A549 treated with RU486 at 1 μM for 4 hours (cell line): ENCODE results near the gene MRTO4. TPM values are rescaled to one million over a fixed set of nuclear protein-coding genes. Genes with fewer than 3 reads are reported as not detected.

ENCODE experiments used
- total RNA-seq: library from RNA; stranded (reverse); fragments of 200-300 nt; extraction: Qiagen RNA extraction; gene quantifications from 5 replicates; pipeline ENCODE4 v1.2.3, GENCODE V29; 2022; ENCODE audit warnings: low read depth

MRTO4 gene
- 69.5 to 77.2 TPM (median 70.8 TPM) in 5 replicates for total RNA-seq

DNA sequence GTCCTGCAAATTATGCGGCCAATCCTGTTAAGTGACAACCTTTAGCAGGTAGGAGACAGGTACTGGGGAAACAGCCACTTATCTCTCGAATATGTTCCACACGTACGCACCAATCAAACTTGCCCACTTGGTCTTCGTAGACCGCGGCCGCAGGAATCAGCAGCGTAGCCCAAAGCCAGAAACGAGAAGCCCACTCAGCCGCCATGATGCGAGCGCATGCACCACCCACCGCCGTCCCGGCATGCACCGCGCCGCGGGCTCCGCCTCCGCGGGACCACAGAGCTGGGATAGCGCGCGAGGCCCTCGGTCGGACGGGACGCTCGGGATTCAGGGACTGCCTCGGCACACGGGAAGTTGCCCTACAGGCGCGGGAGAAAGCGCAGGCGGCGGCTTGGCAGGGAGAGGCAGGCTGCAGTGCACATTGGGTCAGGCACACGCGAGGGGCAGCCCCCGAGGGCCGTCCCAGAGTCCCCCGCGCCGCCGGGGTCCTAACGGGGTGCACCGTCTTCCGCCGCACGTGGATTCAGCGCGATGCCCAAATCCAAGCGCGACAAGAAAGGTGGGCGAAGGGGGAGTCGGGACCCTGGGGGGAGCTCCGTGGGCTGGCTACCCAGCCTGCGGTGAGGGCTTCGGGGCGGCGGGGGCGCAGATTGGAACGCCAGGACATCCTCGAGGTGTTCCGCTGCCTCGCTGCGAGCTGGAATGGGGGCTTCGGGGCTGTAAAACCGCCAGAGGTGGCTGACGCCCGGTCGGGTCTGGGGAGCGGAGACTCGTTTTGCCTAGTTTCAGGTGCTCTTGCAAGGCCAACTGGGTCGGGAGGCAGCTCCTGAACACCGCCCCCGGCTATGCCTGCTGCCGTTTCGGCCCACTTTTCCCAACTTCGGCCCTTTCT lies at the start of gene MRTO4, which contains the start of gene EMC1:
MRTO4 (plus strand) TSS at position 501 of the 892 bp plus-strand sequence; CDS start at position 532, 31 bp downstream.
EMC1 (minus strand) TSS at position 220 of the 892 bp plus-strand sequence; CDS start at position 205, 15 bp downstream.

DNA sequence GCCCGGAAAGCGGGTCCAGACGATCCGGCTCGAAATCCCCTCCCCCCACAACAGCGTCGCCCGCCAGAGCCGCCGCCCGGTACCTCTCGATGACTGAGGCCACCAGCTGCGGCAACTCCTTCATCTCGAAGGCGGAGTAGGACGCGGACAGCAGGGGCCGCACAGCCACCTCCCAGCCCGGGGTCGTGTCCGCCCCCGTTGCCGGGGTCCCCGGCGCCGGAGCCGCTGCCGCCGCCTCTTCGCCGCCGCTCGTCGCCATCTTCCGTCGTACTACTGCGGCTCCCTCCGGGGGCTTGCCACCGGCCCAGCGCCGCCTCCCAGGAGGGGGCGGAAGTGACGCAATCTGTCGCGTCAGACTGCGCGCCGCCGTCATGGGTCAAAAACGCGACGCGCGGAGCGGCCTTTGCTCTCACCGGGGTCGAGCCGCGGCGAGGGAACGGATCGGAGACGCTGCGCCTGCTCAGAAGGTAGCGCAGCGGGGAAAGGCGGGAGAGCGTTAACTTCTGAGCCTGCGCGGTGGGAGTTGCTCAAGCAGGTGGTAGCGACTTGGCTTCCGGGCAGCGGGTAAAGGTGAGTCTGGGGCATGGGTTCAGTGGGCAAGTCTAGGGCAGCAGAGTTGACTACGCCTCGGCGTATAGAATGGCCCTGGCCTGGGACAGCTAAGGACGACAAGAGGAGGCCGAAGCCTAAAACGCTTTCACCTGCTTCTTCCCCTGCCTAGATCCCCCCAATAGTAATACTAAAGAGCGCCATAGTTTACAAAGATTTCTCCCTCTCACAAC lies 41.4 kb upstream of the MRTO4 start, which contains the start of gene UBR4:
UBR4 (minus strand) TSS at position 277 of the 782 bp plus-strand sequence; CDS start at position 259, 18 bp downstream.

DNA sequence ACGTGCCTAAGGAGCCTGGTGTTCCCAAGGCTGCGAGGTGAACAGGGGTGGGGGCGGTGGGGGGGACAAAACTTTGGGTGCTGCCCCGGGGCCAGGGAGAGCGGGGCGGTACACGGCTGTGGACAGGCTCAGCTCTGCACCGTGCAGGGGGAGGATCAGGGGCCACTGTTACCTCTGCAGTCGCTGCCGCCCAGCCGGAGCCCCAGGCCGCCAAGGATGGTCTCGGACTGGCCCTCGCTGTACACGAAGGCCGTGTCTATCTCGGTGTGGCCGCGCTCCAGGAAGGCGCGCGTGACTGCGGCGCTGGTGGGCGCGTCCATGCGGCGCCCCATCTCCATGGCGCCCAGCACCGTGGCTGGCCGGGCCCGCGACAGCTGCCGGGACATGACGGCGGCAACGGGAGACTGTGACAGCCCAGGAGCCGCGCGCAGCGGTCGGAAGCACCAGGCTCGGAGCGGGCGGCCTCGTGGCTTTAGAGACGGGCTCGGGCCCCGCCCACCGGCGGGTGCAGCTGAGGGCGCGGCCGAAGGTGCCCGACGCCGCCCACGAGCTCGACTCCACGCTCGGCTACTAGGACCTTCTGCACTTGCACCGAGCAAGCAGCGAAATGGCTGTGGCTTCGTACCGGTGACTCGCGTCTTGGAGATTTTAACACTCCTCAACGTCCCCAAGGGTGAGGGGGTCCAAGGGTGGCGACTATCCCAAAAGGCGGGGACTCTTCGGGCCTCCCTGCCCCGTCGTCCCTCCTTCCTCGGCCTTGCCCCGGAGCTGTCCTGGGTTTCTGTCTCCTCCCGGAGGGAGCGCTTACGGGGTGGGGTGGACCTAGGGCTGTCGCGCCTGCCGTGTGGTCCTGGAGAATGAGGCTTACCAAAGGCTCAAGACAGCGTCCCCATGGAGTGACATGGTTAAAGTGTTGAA lies 37.0 kb downstream of the MRTO4 start, which contains the start of gene AKR7A3:
AKR7A3 (minus strand) TSS at position 447 of the 918 bp plus-strand sequence; CDS start at position 386, 61 bp downstream.

Other genes with a start within 250 kb of the MRTO4 start
- 91.6 to 131 TPM (median 105 TPM) in 5 replicates for gene UBR4, start 41.5 kb upstream of the MRTO4 start, total RNA-seq
- 27.0 to 37.6 TPM (median 34.2 TPM) in 5 replicates for gene EMC1, start 281 bp upstream of the MRTO4 start, total RNA-seq
- 0.08 to 0.24 TPM (median 0.15 TPM) in 4 of 5 replicates, not detected in the other for gene AKR7A3, start 37.0 kb downstream of the MRTO4 start, total RNA-seq
- gene AKR7A2, start 60.3 kb downstream of the MRTO4 start, total RNA-seq, result 34.4 to 54.8 TPM (median 52.5 TPM) in 5 replicates
- 16.7 to 25.9 TPM (median 22.4 TPM) in 5 replicates for gene SLC66A1, start 60.5 kb downstream of the MRTO4 start, total RNA-seq
- 225 to 249 TPM (median 228 TPM) in 5 replicates for gene CAPZB, start 233.7 kb downstream of the MRTO4 start, total RNA-seq